Measurements from ENCODE around the gene ENDOV.

The ENDOV gene

GRCh38 chr17:80416260-80416939 lies 1.4 kb downstream of the ENDOV start:
- H3K4me3 ChIP-seq (ENCODE audit: low read depth, low read length), result peak overlapping the region; percentile 98
- H3K36me3 ChIP-seq (ENCODE audit: insufficient read depth, low read length), result no peaks in the 10 kb centered on the region
- no peak overlapping the region for H2AFZ ChIP-seq (ENCODE audit: low read length, unreplicated experiment)
- peaks cover 9% of the 10 kb centered on the region for H3K79me2 ChIP-seq (ENCODE audit: control insufficient read depth, insufficient read depth, low read length, unreplicated experiment)
- no peak overlapping the region for H3K27ac ChIP-seq (ENCODE audit: low read depth, low read length)
- no peaks in the 10 kb centered on the region for H3K27me3 ChIP-seq (ENCODE audit: insufficient read depth, low read length)
- peaks cover 11% of the 10 kb centered on the region for H3K4me1 ChIP-seq (ENCODE audit: control insufficient read depth, insufficient read depth, low read length, unreplicated experiment)

- Histone ChIP-seq H2AFZ (ENCODE audit: low read length, unreplicated experiment) (no peak overlapping the region), H3K27me3 (ENCODE audit: insufficient read depth, low read length) (no peaks in the 10 kb centered on the region), H3K4me3 (ENCODE audit: low read depth, low read length) (no peak overlapping the region), H3K36me3 (ENCODE audit: insufficient read depth, low read length) (no peaks in the 10 kb centered on the region), H3K79me2 (ENCODE audit: control insufficient read depth, insufficient read depth, low read length, unreplicated experiment) (peaks cover 9% of the 10 kb centered on the region), H3K4me1 (ENCODE audit: control insufficient read depth, insufficient read depth, low read length, unreplicated experiment) (peaks cover 11% of the 10 kb centered on the region), H3K27ac (ENCODE audit: low read depth, low read length) (no peak overlapping the region)
These were observed 1.9 kb downstream of the ENDOV start for GRCh38 chr17:80416940-80417293.

GRCh38 chr17:80418589-80418988 lies 3.6 kb downstream of the ENDOV start:
- Histone ChIP-seq H3K4me3 (ENCODE audit: low read depth, low read length) (no peak overlapping the region), H3K27me3 (ENCODE audit: insufficient read depth, low read length) (no peaks in the 10 kb centered on the region), H3K4me1 (ENCODE audit: control insufficient read depth, insufficient read depth, low read length, unreplicated experiment) (peaks cover 11% of the 10 kb centered on the region), H3K27ac (ENCODE audit: low read depth, low read length) (no peak overlapping the region), H3K36me3 (ENCODE audit: insufficient read depth, low read length) (no peaks in the 10 kb centered on the region), H3K79me2 (ENCODE audit: control insufficient read depth, insufficient read depth, low read length, unreplicated experiment) (peaks cover 9% of the 10 kb centered on the region), H2AFZ (ENCODE audit: low read length, unreplicated experiment) (no peak overlapping the region)

GRCh38 chr17:80419255-80419654 lies 4.3 kb downstream of the ENDOV start:
- Histone ChIP-seq H3K27ac (ENCODE audit: low read depth, low read length) (no peak overlapping the region), H3K27me3 (ENCODE audit: insufficient read depth, low read length) (no peaks in the 10 kb centered on the region), H3K36me3 (ENCODE audit: insufficient read depth, low read length) (no peaks in the 10 kb centered on the region), H3K79me2 (ENCODE audit: control insufficient read depth, insufficient read depth, low read length, unreplicated experiment) (peaks cover 9% of the 10 kb centered on the region), H3K4me3 (ENCODE audit: low read depth, low read length) (no peak overlapping the region), H3K4me1 (ENCODE audit: control insufficient read depth, insufficient read depth, low read length, unreplicated experiment) (peaks cover 5% of the 10 kb centered on the region), H2AFZ (ENCODE audit: low read length, unreplicated experiment) (no peak overlapping the region)

- Histone ChIP-seq H3K36me3 (ENCODE audit: insufficient read depth, low read length) (no peaks in the 10 kb centered on the region), H3K27ac (ENCODE audit: low read depth, low read length) (no peak overlapping the region), H3K4me1 (ENCODE audit: control insufficient read depth, insufficient read depth, low read length, unreplicated experiment) (no peaks in the 10 kb centered on the region), H3K4me3 (ENCODE audit: low read depth, low read length) (no peak overlapping the region), H3K79me2 (ENCODE audit: control insufficient read depth, insufficient read depth, low read length, unreplicated experiment) (peaks cover 3% of the 10 kb centered on the region), H3K27me3 (ENCODE audit: insufficient read depth, low read length) (no peaks in the 10 kb centered on the region), H2AFZ (ENCODE audit: low read length, unreplicated experiment) (no peak overlapping the region)
These were observed 6.6 kb downstream of the ENDOV start for GRCh38 chr17:80421381-80422090.

DNA sequence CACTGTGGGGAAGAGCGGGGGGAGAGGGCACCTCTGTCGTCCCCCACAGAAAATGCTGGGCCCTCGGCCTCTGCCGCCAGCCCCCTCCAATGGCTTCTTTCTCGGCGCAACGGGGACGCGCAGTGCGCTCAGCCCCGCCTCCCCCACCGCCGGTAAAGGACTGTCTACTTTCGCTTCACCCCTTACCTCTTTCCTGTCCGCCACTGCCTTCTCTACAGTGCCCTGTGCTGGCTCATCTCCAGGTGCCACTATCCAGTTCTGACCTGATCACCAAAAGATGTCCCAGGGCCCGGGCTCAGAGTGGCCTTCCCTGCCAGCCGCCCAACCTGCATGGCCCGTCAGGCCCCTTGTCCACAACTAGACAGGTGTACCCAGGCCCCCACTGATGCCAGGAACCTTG lies 7.3 kb downstream of the ENDOV start:
- Histone ChIP-seq H3K4me1 (ENCODE audit: control insufficient read depth, insufficient read depth, low read length, unreplicated experiment) (no peaks in the 10 kb centered on the region), H3K4me3 (ENCODE audit: low read depth, low read length) (no peak overlapping the region), H2AFZ (ENCODE audit: low read length, unreplicated experiment) (no peak overlapping the region), H3K79me2 (ENCODE audit: control insufficient read depth, insufficient read depth, low read length, unreplicated experiment) (peaks cover 3% of the 10 kb centered on the region), H3K27me3 (ENCODE audit: insufficient read depth, low read length) (no peaks in the 10 kb centered on the region), H3K27ac (ENCODE audit: low read depth, low read length) (no peak overlapping the region), H3K36me3 (ENCODE audit: insufficient read depth, low read length) (no peaks in the 10 kb centered on the region)

DNA sequence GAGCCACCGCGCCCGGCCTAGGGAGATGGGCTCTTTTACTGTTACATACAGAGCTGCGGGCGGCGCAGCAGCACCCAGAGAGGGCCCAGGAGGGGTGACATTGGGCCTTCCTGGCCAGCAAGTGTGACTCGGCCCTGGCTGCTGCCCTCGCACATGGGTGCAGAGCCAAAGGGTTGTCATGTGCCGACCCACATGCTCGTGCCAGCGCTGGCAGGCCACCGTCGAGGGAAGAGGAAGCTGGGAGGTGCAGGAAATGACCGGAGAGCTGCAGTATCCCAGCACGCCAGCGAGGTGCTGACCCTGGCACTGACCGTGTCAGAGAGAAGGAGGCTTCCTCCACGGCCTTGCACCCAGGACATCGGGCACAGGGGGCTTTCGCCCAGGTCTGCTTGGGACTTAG lies 8.0 kb downstream of the ENDOV start:
- H3K27me3 ChIP-seq (ENCODE audit: insufficient read depth, low read length), result no peaks in the 10 kb centered on the region
- H3K4me1 ChIP-seq (ENCODE audit: control insufficient read depth, insufficient read depth, low read length, unreplicated experiment), result no peaks in the 10 kb centered on the region
- no peak overlapping the region for H3K4me3 ChIP-seq (ENCODE audit: low read depth, low read length)
- no peaks in the 10 kb centered on the region for H3K36me3 ChIP-seq (ENCODE audit: insufficient read depth, low read length)
- H3K27ac ChIP-seq (ENCODE audit: low read depth, low read length), result no peak overlapping the region
- H3K79me2 ChIP-seq (ENCODE audit: control insufficient read depth, insufficient read depth, low read length, unreplicated experiment), result peaks cover 3% of the 10 kb centered on the region
- H2AFZ ChIP-seq (ENCODE audit: low read length, unreplicated experiment), result no peak overlapping the region

GRCh38 chr17:80423536-80424225 lies 8.7 kb downstream of the ENDOV start:
- Histone ChIP-seq H3K27me3 (ENCODE audit: insufficient read depth, low read length) (no peaks in the 10 kb centered on the region), H3K36me3 (ENCODE audit: insufficient read depth, low read length) (no peaks in the 10 kb centered on the region), H3K79me2 (ENCODE audit: control insufficient read depth, insufficient read depth, low read length, unreplicated experiment) (no peaks in the 10 kb centered on the region), H3K27ac (ENCODE audit: low read depth, low read length) (no peak overlapping the region), H2AFZ (ENCODE audit: low read length, unreplicated experiment) (no peak overlapping the region), H3K4me1 (ENCODE audit: control insufficient read depth, insufficient read depth, low read length, unreplicated experiment) (no peaks in the 10 kb centered on the region), H3K4me3 (ENCODE audit: low read depth, low read length) (no peak overlapping the region)

DNA sequence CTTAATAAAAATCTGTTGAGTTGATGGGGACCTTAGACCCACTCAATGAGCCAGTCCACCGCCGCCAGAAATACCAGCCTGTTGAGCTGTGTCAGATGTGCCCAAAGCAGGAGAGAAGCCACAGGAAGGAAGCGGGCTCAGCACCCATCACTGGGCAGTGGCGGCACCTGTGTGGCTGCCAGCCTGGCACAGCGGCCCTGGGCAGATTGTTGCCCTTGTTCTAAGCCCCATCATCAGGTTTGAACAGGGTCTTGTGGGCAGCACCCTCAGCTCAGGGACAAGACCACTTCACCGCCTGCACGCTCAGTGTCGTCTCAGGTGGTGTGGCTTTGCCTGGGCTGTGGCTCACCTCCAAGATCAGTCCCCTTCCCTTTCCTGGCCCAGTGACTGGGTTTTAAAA lies 9.3 kb downstream of the ENDOV start:
- Histone ChIP-seq H2AFZ (ENCODE audit: low read length, unreplicated experiment) (no peak overlapping the region), H3K27me3 (ENCODE audit: insufficient read depth, low read length) (no peaks in the 10 kb centered on the region), H3K4me3 (ENCODE audit: low read depth, low read length) (no peak overlapping the region), H3K79me2 (ENCODE audit: control insufficient read depth, insufficient read depth, low read length, unreplicated experiment) (no peaks in the 10 kb centered on the region), H3K4me1 (ENCODE audit: control insufficient read depth, insufficient read depth, low read length, unreplicated experiment) (no peaks in the 10 kb centered on the region), H3K36me3 (ENCODE audit: insufficient read depth, low read length) (no peaks in the 10 kb centered on the region), H3K27ac (ENCODE audit: low read depth, low read length) (no peak overlapping the region)

GRCh38 chr17:80424878-80425765 lies 10.2 kb downstream of the ENDOV start:
- Histone ChIP-seq H3K4me3 (ENCODE audit: low read depth, low read length) (no peak overlapping the region), H3K27me3 (ENCODE audit: insufficient read depth, low read length) (no peaks in the 10 kb centered on the region), H3K4me1 (ENCODE audit: control insufficient read depth, insufficient read depth, low read length, unreplicated experiment) (no peaks in the 10 kb centered on the region), H3K79me2 (ENCODE audit: control insufficient read depth, insufficient read depth, low read length, unreplicated experiment) (no peaks in the 10 kb centered on the region), H2AFZ (ENCODE audit: low read length, unreplicated experiment) (no peak overlapping the region), H3K27ac (ENCODE audit: low read depth, low read length) (no peak overlapping the region), H3K36me3 (ENCODE audit: insufficient read depth, low read length) (no peaks in the 10 kb centered on the region)
